ENCODE measurements around the gene TTC9C.

The TTC9C gene

GRCh38 chr11:62771144-62772021, 43.1 kb downstream of the TTC9C start, which contains the start of gene TAF6L:
Gene TAF6L (plus strand): TSS chr11:62771396. CDS start chr11:62775784, 4,388 bp downstream.
- TF ChIP-seq CTCF (IDR thresholded peaks at IDR 0.05) = no peak

GRCh38 chr11:62774407-62774806, 46.1 kb downstream of the TTC9C start:
- TF ChIP-seq CTCF (IDR thresholded peaks at IDR 0.05) = no peak

- TF ChIP-seq CTCF (IDR thresholded peaks at IDR 0.05) = no peak
These were observed 47.4 kb downstream of the TTC9C start for GRCh38 chr11:62775646-62776045.

GRCh38 chr11:62777389-62777788, 49.1 kb downstream of the TTC9C start:
- TF ChIP-seq CTCF (IDR thresholded peaks at IDR 0.05) = no peak

GRCh38 chr11:62778441-62778840, 50.2 kb downstream of the TTC9C start:
- no peak for TF ChIP-seq CTCF (IDR thresholded peaks at IDR 0.05)

GRCh38 chr11:62782753-62783152, 54.5 kb downstream of the TTC9C start:
- no peak for TF ChIP-seq CTCF (IDR thresholded peaks at IDR 0.05)

- TF ChIP-seq CTCF (IDR thresholded peaks at IDR 0.05) = peak; percentile 95
These were observed 58.2 kb downstream of the TTC9C start for GRCh38 chr11:62786318-62787004.
